HG02870 (cell line): Measurements from ENCODE around the gene FSTL4.
"Not testable (repeated sequence)": the region's sequence is repeated elsewhere in the genome, so short reads cannot be mapped to it uniquely, and the experiment has no call there.

ENCODE experiments used
- ATAC-seq: cut with Tn5 transposase; IDR thresholded peaks from one replicate; pipeline ENCODE4 v1.9.1; 2021; ENCODE audit warnings: mild to moderate bottlenecking, moderate library complexity; ENCODE audit not compliant: unreplicated experiment

Gene FSTL4

DNA sequence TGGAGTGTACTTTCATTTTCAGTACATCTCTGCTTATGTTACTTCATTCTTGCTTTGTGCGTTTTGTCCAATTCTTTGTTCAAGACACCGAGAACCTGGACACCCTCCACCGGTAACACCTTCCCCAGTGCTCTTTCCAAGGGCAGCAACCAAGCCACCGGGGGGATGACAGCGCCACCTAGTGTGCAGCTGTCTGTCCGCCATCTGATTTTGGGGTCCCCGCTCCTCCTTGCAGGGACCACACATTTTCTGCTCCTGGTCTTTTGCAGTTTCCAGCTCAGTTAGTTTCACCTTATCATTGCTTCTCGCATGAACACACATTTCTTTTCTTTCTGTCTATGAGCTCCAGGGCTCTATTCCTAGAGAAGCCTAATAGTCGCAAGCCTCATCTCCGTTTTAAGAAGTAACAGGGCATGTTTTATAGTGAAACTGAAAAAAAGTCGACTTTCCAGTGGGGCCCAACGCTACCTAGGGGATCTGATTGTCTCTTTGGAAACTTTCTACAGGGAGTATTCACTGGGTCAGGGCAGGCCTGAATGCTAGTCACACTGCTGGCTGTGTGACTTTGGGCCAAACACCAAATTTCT is 152.1 kb downstream of the FSTL4 start:
- no peak for ATAC-seq

DNA sequence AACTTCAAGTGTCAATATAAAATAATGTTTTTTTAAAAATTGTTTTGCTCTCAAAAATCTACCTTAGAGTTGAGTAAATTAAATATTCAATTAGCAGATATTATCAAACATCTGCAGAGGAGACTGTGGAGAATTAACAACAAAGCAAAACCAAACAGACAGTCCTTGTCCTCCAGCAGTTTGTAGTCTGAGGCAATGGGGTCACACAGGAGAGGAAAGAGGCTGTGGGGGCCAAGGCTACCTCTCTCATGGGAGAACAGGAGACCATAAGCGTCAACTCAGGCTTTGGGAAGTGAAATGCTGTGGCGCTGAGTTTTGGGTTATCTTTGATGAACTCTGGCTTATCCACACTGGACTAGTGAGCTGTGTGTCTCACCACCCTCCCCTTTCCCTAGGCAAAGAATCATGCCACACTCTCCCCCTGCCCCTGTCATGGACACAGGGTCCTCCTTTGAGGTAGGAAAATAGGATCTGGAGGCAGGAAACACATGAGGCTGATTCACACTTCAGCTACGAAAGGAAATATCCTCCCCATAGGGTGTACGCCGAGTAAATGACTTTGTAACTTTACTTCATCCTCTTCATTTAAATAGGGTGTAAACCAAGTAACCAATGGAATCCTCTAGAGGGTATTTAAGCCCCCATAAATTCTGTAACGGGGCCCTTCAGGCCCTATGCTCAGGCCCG is 152.7 kb downstream of the FSTL4 start:
- ATAC-seq: no peak

DNA sequence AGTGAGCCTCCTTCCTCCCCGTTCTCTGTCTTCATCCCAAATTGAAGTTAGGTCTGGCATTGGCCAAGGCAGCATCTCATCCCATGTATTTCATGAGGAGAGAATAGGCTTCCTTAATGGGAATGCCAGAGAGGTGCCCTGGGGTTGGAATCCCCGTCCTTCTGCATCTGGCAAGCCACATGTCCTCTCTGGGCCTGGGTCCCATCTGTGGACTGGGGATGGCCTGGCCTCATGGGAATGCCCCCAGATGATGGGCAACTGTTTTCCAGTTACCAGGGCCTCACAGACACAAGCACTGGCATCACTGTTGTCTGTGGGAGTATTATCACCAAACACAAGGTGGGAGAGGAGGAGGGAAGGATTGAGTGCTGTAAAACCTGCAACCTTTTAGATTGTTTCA is 153.9 kb downstream of the FSTL4 start:
- no peak for ATAC-seq

DNA sequence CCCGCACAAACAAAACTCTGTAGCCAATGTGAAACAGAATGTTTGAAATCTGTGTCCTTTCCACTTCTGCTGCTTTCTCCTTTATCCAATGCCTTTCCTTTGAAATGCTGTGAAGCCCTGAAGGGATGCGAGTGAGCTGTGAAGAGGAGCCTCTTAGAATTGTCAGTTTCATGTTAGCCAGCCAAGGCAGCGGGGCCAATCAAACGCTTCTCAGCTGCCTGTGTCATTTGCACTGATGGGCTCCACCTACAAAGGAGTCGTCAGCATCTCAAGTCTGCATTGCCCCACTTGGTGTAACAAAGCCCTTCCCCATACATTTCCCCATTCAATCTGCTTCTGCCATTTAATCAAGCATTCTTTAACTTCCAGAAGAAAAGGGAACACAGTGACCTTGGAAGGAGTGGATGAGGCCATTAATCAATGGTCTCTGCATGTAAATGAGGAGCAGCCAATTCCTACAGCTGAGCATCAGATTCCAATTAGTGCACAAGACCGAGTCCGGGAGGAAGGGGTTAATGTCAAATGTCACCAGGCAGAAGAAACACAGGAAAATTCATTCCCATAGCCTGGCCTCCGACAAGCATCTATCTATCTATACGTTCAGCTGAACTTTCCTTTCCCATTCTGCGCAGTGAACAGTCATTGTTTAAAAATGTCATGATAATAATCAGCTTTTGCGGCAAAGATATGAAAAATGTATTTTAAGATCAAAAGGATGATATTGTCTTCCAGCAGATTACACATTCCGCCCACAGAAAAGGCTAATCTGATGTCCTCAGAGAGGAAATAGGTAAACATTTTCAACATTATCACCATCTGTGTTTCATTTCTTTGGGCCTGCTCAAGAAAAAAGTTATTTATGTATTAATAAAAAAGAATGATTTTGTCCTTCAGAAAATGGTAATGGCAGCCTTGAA is 154.6 kb downstream of the FSTL4 start:
- ATAC-seq: no peak

DNA sequence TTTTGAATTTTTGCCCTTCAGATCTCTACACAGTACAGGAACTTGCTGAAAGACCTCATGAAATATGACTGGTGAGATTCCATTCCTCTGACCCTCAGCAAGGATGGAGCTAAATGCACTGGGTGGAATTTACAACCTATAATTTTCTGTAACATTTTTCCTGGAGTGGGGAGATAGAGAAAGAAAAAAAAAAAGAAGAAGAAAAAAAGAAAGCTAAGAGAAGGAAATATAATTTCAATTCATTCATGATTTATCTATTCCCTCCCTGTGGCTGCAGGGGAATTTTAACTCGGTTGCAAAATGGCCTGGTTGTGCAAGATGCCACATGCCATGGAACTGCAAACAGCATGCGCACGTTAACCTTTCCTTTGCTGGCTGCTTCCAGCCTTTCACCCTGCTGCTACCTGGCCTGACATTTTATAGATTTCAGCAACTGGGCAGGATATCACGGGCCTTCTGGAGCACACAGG is 155.4 kb downstream of the FSTL4 start:
- no peak for ATAC-seq

DNA sequence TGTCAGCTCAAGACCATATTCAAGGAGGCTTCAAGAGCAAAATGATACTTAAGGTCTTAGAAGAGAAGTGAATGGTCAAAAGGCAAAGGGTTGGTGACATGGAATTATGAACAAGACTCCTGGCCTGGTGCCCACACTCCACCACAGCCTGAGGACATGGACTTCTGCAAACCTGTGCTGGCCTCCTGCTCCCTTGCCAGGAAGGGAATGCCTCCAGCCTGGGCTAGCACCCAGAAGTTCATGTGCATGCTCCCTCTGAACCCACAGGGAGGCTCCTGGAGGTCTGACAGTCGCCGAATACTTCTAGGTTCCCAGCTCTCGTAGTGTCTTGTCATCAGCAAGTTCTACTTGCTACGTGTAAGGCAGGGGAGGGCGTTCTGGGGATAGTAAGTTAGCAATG is 156.7 kb downstream of the FSTL4 start:
- no peak for ATAC-seq

DNA sequence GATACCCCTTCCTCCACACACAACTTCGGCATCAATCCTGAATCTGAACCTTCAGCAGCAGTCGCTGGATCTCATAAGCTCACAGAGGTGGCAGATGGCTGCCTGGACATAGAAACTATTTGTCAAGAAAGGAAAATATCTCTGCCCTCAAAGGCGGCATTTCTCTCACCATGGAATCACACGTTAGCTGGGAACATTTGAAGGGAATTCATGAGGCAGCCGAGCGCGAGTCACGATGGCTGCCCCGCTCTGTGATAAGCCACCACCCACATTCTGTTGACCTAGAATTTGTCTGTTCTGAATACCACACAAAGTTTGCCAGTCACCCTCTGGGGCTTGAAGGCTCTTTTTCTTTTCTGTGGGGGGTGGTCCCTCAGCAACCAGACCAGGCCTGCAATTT is 157.9 kb downstream of the FSTL4 start:
- no peak for ATAC-seq

DNA sequence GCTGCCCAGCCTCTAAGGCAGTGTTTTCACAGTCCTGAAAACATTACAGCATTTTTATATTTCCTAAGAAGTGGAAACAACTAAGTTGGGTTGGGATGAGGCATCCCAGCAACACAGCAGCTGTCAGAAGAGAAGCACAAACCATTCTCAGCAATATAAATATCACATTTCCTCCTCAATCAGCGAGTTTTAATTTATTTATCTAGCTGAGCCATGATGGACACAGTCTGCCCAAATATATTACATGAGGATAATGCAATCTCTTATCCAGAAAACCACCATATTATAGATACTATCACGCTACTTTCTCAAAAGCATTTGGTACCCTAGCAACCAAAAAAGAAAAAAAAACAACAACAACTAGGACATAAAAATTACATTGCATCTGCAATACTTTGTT is 158.5 kb downstream of the FSTL4 start:
- no peak for ATAC-seq

DNA sequence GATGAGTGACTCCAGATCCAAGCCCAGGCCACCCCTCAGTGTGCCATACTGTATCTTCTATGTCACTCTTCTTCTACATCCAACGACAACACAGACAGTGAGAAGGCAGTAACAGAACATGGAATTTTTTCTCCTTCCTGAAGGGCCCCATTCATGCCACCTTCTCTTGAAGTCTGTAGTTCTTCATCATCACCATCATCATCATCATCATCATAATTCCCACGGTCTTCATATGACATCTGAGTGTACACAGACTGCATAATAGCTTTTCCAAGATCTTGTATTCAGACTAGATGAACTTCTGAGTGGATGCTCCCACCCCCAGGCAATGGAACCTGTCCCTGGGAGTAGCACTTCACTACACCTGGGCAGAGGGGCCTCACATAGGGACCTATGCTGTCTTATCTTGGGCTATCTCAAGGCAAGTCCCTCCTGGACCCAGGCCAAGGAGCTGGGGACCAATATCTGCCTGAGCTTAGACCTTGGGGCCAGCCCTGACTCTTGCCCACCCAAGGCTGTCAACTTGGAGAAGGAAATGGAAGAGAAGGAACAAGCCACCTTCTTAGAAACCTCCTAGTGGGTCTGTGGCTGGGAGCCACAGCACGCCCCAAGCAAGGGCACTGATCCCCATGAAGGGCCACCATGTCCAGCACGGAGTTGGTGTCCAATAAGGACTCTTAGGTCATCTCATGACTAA is 159.1 kb downstream of the FSTL4 start:
- no peak for ATAC-seq

DNA sequence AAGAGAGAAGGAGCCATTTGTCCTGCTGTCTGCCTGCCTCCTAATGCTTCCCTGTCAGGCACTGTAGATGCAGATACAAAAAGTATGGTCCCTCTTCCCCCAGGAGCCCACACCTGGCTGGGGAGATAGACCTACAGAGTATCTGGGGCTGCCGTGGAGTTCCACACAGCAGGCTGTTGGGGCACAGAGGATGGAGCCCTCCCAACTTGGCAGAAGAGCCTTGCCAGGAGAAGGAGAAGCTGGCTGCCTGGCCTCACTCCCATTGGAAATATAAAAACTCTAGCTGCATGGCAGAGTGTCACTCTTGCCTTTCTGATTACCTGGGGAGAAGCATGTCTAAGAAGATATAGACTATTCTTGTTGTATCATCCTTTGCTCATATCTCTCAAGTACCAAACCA is 160.4 kb downstream of the FSTL4 start:
- ATAC-seq: no peak

DNA sequence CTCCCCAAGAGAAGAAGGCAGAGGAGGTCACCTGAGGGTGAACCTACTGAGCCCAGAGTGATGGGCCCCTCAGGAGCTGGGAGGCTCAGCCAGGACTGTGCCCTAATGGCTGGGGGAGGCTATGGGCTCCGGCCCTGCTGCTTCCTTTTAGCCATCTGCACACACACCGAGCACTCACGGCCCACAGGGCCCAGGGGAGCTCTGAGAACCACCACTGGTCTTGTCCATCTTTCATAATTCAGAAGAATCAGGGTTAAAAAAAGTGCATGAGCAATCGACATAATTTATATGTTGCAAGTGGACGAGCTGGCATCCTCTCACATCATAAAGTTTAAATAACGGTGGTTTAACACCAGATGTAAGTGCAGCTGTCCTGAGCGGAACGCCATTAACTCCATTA is 162.1 kb downstream of the FSTL4 start:
- ATAC-seq: no peak

DNA sequence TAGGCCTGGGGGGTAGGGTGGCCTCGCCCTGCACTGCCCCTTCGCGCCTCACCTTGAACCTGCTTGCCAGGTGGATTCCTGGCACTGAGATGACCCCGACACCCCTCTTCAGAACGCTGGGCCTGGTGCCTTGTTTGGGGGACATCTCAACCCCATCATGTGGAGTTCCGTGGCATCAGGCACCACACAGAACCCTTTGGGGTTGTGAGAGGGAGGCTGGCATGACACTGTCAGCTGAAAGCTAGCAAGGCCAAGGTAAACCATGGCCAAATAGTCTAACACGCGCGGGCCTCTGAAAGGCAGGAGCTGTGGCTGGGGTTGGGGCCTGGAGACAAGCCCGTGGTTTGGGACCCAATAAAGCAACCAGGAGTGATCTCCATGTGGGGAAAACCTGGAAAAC is 163.2 kb downstream of the FSTL4 start:
- ATAC-seq: no peak

DNA sequence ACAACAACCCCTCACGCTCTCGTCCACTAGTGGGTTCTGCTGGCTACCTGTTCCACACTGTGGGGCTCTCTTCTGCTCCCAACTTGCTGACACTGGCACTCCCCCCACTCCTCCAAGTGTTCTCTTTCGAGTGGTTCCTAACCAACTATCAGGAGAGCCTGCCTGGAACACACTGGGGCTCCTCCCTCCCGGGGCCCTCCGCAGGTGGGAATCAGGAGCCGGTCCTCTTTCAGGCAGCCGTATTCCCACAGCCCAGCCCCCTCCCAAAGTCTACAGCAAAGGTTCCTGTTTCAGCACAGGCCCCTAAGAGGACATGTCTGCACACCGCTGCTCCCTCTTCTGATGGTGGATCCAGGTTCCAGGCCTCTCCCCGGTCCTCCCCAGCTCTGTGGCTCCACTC is 165.9 kb downstream of the FSTL4 start:
- ATAC-seq: no peak

DNA sequence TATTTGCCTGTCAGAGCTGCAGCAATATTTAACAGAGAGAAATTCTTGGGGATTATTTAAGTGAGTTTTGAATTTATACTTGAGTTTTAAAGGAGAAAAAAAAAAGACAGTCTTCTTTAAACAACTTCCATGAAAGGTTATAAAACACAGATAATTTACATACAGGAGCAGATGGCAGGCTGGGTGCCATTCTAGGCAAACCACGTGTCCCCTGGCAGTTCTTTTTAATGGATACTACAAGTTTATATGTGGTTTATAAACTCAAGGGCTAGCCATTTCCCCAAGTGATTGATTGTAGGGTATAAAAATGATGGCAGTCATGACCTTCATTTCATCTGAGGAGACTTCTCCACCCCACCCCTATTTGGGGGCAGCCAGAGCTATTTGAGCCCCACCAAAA is 166.6 kb downstream of the FSTL4 start:
- ATAC-seq: no peak

DNA sequence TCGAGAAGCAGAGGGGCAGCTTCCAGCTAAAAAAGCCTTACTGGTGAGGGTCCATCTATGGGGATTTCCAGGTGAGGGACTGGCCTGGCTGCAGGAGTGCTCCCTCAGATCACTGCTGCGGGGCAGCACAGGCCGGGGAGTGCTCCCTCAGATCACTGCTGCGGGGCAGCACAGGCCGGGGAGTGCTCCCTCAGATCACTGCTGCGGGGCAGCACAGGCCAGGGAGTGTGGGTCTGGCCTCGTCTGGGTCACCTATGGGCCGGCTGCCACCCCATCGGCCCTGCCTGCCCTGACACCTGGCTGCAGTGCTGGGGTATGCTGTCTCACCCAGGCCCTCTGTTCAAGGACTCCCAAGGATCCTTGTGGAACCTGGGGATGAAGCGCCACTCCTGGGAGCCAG is 167.1 kb downstream of the FSTL4 start:
- ATAC-seq: not testable (repeated sequence)

DNA sequence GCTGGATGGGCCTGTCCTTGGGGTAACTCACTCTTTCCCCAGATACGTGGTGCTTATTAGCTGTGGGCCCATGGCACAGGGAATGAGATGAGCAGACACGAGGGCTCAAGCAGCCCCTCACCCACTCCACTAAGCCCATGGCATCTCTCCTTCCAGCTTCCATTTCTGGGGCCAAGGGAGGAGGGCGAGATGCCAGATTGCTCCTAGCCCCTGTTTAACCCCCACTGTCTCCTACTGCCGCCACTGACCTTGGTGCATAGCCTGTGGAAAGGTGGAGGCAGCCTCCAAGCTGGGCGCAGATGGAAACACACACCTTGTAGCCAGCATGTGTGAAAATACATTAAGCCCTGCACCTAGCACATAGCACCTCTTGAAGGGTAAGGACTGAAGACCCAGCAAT is 167.6 kb downstream of the FSTL4 start:
- ATAC-seq: no peak

DNA sequence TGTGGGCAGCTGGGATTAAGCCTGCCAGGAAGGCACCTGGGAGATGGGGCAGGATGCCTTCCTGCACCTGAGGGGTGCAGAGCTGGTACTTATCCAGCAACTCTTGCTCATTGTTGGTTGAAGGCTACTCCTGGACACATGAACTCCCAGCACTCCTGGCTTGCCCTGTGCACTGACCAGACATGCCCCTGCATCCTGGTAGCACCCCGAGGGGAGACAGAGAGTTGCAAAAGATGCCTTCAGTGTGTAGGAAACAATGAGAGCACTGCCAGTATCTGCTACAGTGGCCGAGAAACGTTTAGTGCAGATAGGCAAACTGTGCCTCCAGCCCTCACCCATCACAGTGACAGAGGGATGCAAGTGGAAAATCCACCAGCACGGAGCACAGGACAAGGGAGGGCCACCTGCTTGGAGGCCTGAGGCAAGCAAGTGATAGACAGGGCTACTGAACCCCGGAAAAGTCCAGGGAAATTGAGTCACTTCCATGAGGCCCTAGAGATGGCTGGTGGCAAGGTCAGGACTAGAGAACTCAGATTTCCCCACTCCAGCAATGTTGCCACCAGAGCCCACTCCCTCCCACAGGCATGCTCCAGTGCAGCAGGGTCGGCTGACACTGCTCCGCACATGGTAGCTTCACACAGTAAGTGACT is 171.1 kb downstream of the FSTL4 start:
- no peak for ATAC-seq

DNA sequence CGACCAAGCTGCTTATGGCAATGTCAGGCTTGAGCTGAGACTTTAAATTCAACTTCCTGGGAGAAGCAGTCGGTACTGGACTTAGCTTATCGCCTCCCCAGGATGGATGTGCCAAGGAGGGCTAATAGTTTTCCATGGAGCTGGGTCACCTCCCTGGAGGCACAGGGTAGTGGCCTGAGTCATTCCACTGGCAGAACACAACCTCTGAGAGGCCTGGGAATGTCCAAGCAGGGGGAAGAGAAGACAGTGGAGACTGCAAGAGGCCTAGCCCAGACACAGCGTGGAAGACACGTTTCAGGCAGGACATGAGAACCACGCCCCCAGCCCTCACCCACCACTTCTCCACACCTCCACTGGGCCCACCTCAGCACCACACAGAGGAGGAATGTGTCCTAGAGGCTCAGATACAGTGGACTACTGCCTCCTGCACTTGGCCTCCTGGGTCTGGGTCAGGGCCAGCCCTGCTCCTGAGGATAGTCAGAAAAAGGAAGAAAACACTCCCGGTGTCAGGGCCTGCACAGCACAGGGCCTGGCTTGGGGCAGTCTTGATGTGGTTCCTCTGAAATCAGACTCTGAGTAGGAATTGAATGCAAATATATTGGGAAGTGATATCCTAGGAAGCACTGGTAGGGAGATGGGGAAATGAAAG is 171.8 kb downstream of the FSTL4 start:
- ATAC-seq: no peak

DNA sequence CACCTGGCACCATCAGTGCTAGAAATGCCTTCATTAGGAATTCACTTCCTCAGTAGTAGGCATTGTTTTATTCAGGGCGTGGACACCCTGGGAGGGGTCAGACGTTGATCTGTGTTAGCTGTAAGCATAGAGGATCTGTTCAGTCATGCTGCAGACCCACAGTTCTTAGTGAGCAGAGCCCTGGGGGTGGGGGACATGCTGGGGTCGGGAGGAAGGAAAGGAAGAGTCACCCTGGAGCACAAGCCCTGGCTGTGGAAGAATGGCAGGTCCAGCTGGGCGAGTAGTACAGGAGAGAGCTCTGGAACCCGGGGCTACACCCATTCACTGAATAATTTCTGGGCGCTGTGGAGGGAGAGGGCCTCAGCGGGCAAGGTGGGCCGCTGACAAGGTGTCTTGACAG is 172.5 kb downstream of the FSTL4 start:
- ATAC-seq: no peak

DNA sequence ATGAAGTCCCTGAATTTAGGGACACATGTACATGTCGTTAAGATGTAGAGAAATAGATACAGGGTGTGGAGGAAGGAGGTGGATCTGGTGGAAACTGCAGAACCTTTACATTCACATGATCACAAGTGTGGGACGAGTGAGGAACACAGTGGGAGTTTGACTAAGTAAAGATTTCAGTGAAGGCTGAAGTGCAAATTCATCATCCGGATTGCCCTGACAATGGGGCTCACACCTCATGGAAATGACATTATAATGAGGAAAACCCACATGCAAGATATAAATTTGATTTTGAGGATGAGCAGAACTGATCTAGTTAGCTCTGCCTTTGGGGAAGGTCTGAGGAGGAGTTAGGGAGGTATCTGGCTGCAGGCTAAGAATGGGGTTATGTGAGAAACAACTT is 173.9 kb downstream of the FSTL4 start:
- ATAC-seq: no peak
